ENCODE measurements around the gene ATP8B2. TPM values are rescaled to one million over a fixed set of nuclear protein-coding genes. Genes with fewer than 3 reads are reported as not detected.

ATP8B2 gene
- total RNA-seq, 1 donor from 2014 or later, result 68.7 TPM

GRCh38 chr1:154323493-154323892, 1.8 kb upstream of the ATP8B2 start:
- peaks cover 10% of the 10 kb centered on the region for H3K27me3 Mint-ChIP-seq (ENCODE audit: unreplicated experiment)
- no peak for DNase-seq
- H3K4me1 Mint-ChIP-seq (ENCODE audit: low read depth, unreplicated experiment), result peaks cover 13% of the 10 kb centered on the region
- H3K36me3 Mint-ChIP-seq (ENCODE audit: unreplicated experiment), result no peaks in the 10 kb centered on the region
- H3K4me3 Mint-ChIP-seq (ENCODE audit: unreplicated experiment), result peak overlapping the region; percentile 52
- no peak overlapping the region for H3K27ac Mint-ChIP-seq (ENCODE audit: unreplicated experiment)
- peaks cover 4% of the 10 kb centered on the region for H3K9me3 Mint-ChIP-seq (ENCODE audit: unreplicated experiment)
- no peak for TF ChIP-seq CTCF (IDR thresholded peaks at IDR 0.05; ENCODE audit: partially characterized antibody, unreplicated experiment)

DNA sequence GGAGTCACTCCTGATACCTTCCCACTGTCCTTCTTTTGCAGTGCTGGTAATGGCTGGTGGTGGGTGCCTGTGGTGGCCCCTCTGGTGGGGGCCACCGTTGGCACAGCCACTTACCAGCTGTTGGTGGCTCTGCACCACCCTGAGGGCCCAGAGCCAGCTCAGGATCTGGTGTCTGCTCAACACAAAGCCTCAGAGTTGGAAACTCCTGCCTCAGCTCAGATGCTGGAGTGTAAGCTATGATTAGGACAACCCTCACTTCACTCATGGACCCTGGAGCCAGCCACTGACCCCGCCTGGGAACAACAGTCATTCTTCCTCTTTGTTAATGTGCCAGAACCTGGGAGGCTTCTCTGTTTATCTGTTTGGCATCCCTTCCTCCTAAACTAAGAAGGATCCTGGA, 1.1 kb upstream of the ATP8B2 start:
- Mint-ChIP-seq H3K27ac (ENCODE audit: unreplicated experiment) (no peak overlapping the region), H3K4me3 (ENCODE audit: unreplicated experiment) (peak overlapping the region; percentile 96), H3K27me3 (ENCODE audit: unreplicated experiment) (peaks cover 13% of the 10 kb centered on the region), H3K36me3 (ENCODE audit: unreplicated experiment) (no peaks in the 10 kb centered on the region), H3K4me1 (ENCODE audit: low read depth, unreplicated experiment) (peaks cover 15% of the 10 kb centered on the region), H3K9me3 (ENCODE audit: unreplicated experiment) (peaks cover 7% of the 10 kb centered on the region)
- TF ChIP-seq CTCF (IDR thresholded peaks at IDR 0.05; ENCODE audit: partially characterized antibody, unreplicated experiment), result no peak
- DNase-seq, result no peak

- H3K4me1 Mint-ChIP-seq (ENCODE audit: low read depth, unreplicated experiment), result peaks cover 29% of the 10 kb centered on the region
- peaks cover 20% of the 10 kb centered on the region for H3K27me3 Mint-ChIP-seq (ENCODE audit: unreplicated experiment)
- peaks cover 10% of the 10 kb centered on the region for H3K9me3 Mint-ChIP-seq (ENCODE audit: unreplicated experiment)
Measured at GRCh38 chr1:154325583-154326545, 539 bp downstream of the ATP8B2 start.

GRCh38 chr1:154326546-154327465, 1.5 kb downstream of the ATP8B2 start:
- Mint-ChIP-seq H3K4me1 (ENCODE audit: low read depth, unreplicated experiment) (peaks cover 29% of the 10 kb centered on the region), H3K36me3 (ENCODE audit: unreplicated experiment) (peaks cover 3% of the 10 kb centered on the region), H3K4me3 (ENCODE audit: unreplicated experiment) (peak overlapping the region; percentile 94), H3K27ac (ENCODE audit: unreplicated experiment) (peak overlapping the region; percentile 94), H3K9me3 (ENCODE audit: unreplicated experiment) (peaks cover 8% of the 10 kb centered on the region), H3K27me3 (ENCODE audit: unreplicated experiment) (peaks cover 17% of the 10 kb centered on the region)
- peak; percentile 27 for TF ChIP-seq CTCF (IDR thresholded peaks at IDR 0.05; ENCODE audit: partially characterized antibody, unreplicated experiment)
- DNase-seq, result no peak

More at GRCh38 chr1:154325583-154326545, 539 bp downstream of the ATP8B2 start:
- TF ChIP-seq CTCF (IDR thresholded peaks at IDR 0.05; ENCODE audit: partially characterized antibody, unreplicated experiment), result peak; percentile 81
- Mint-ChIP-seq H3K36me3 (ENCODE audit: unreplicated experiment) (peaks cover 3% of the 10 kb centered on the region), H3K27ac (ENCODE audit: unreplicated experiment) (peak overlapping the region; percentile 94), H3K4me3 (ENCODE audit: unreplicated experiment) (peak overlapping the region; percentile 94)
- DNase-seq, result peak; percentile 89
